IPS-18a (cell line): Measurements from ENCODE around the gene TTC28.

Experiments used
- H3K27ac ChIP-seq: one replicate; pipeline ENCODE4 v1.5.1; 2013; ENCODE audit warnings: low read length
- H3K27me3 ChIP-seq: one replicate; pipeline ENCODE4 v1.6.1; 2013; ENCODE audit warnings: mild to moderate bottlenecking, low read length; ENCODE audit not compliant: control insufficient read depth, insufficient read depth
- H3K36me3 ChIP-seq: one replicate; pipeline ENCODE4 v1.6.1; 2013; ENCODE audit warnings: low read depth, low read length; ENCODE audit not compliant: control insufficient read depth
- H3K4me1 ChIP-seq: one replicate; pipeline ENCODE4 v1.6.1; 2013; ENCODE audit warnings: low read depth, low read length; ENCODE audit not compliant: control insufficient read depth
- H3K4me3 ChIP-seq: one replicate; pipeline ENCODE4 v1.5.1; 2013; ENCODE audit warnings: low read length
- H3K9ac ChIP-seq: one replicate; pipeline ENCODE4 v1.6.1; 2013; ENCODE audit warnings: mild to moderate bottlenecking, low read length, moderate library complexity
- H3K9me3 ChIP-seq: one replicate; pipeline ENCODE4 v1.6.1; 2013; ENCODE audit warnings: low read depth, low read length; ENCODE audit not compliant: control insufficient read depth

TTC28 gene

GRCh38 chr22:28279888-28280287, 399.8 kb downstream of the TTC28 start:
- H3K27ac ChIP-seq, result no peak overlapping the region
- no peaks in the 10 kb centered on the region for H3K27me3 ChIP-seq
- peaks cover 16% of the 10 kb centered on the region for H3K4me1 ChIP-seq
- no peaks in the 10 kb centered on the region for H3K9me3 ChIP-seq
- H3K4me3 ChIP-seq, result no peak overlapping the region
- H3K36me3 ChIP-seq, result no peaks in the 10 kb centered on the region
- no peak overlapping the region for H3K9ac ChIP-seq

GRCh38 chr22:28269277-28269676, 410.4 kb downstream of the TTC28 start:
- H3K9ac ChIP-seq, result no peak overlapping the region
- no peaks in the 10 kb centered on the region for H3K27me3 ChIP-seq
- no peaks in the 10 kb centered on the region for H3K9me3 ChIP-seq
- H3K4me3 ChIP-seq, result no peak overlapping the region
- H3K4me1 ChIP-seq, result peaks cover 14% of the 10 kb centered on the region
- H3K36me3 ChIP-seq, result no peaks in the 10 kb centered on the region
- no peak overlapping the region for H3K27ac ChIP-seq

- Histone ChIP-seq H3K9me3 (no peaks in the 10 kb centered on the region), H3K27ac (no peak overlapping the region), H3K27me3 (no peaks in the 10 kb centered on the region), H3K4me3 (no peak overlapping the region), H3K4me1 (peaks cover 14% of the 10 kb centered on the region), H3K36me3 (no peaks in the 10 kb centered on the region), H3K9ac (no peak overlapping the region)
Measured at GRCh38 chr22:28268850-28269249, 410.8 kb downstream of the TTC28 start.

GRCh38 chr22:28268171-28268570, 411.5 kb downstream of the TTC28 start:
- Histone ChIP-seq H3K27me3 (no peaks in the 10 kb centered on the region), H3K9me3 (no peaks in the 10 kb centered on the region), H3K9ac (no peak overlapping the region)

GRCh38 chr22:28260619-28261018, 419.0 kb downstream of the TTC28 start:
- no peaks in the 10 kb centered on the region for H3K4me1 ChIP-seq

More at GRCh38 chr22:28268171-28268570, 411.5 kb downstream of the TTC28 start:
- Histone ChIP-seq H3K4me3 (no peak overlapping the region), H3K36me3 (no peaks in the 10 kb centered on the region), H3K27ac (no peak overlapping the region), H3K4me1 (peaks cover 14% of the 10 kb centered on the region)

GRCh38 chr22:28259774-28260312, 419.8 kb downstream of the TTC28 start:
- H3K36me3 ChIP-seq, result no peaks in the 10 kb centered on the region
- H3K27me3 ChIP-seq, result no peaks in the 10 kb centered on the region
- no peak overlapping the region for H3K9ac ChIP-seq
- H3K4me1 ChIP-seq, result no peaks in the 10 kb centered on the region
- no peak overlapping the region for H3K27ac ChIP-seq
- H3K9me3 ChIP-seq, result no peaks in the 10 kb centered on the region
- no peak overlapping the region for H3K4me3 ChIP-seq

More at GRCh38 chr22:28260619-28261018, 419.0 kb downstream of the TTC28 start:
- H3K27ac ChIP-seq, result no peak overlapping the region
- no peaks in the 10 kb centered on the region for H3K9me3 ChIP-seq
- no peak overlapping the region for H3K4me3 ChIP-seq
- no peak overlapping the region for H3K9ac ChIP-seq
- H3K36me3 ChIP-seq, result no peaks in the 10 kb centered on the region
- no peaks in the 10 kb centered on the region for H3K27me3 ChIP-seq

GRCh38 chr22:28254396-28254795, 425.2 kb downstream of the TTC28 start:
- no peak overlapping the region for H3K4me3 ChIP-seq

GRCh38 chr22:28252539-28252938, 427.1 kb downstream of the TTC28 start:
- Histone ChIP-seq H3K36me3 (no peaks in the 10 kb centered on the region), H3K9me3 (no peaks in the 10 kb centered on the region), H3K4me3 (no peak overlapping the region), H3K27ac (no peak overlapping the region), H3K4me1 (peaks cover 7% of the 10 kb centered on the region), H3K27me3 (peaks cover 45% of the 10 kb centered on the region), H3K9ac (no peak overlapping the region)

More at GRCh38 chr22:28254396-28254795, 425.2 kb downstream of the TTC28 start:
- Histone ChIP-seq H3K27me3 (peaks cover 27% of the 10 kb centered on the region), H3K4me1 (no peaks in the 10 kb centered on the region), H3K9ac (no peak overlapping the region), H3K36me3 (no peaks in the 10 kb centered on the region), H3K9me3 (no peaks in the 10 kb centered on the region), H3K27ac (no peak overlapping the region)

GRCh38 chr22:28250036-28250695, 429.5 kb downstream of the TTC28 start:
- Histone ChIP-seq H3K27me3 (peaks cover 69% of the 10 kb centered on the region), H3K36me3 (no peaks in the 10 kb centered on the region), H3K27ac (no peak overlapping the region), H3K4me1 (peaks cover 9% of the 10 kb centered on the region), H3K4me3 (no peak overlapping the region), H3K9ac (no peak overlapping the region), H3K9me3 (no peaks in the 10 kb centered on the region)

GRCh38 chr22:28249402-28249801, 430.2 kb downstream of the TTC28 start:
- no peak overlapping the region for H3K9ac ChIP-seq
- H3K27ac ChIP-seq, result no peak overlapping the region
- H3K9me3 ChIP-seq, result no peaks in the 10 kb centered on the region
- H3K36me3 ChIP-seq, result no peaks in the 10 kb centered on the region
- peaks cover 77% of the 10 kb centered on the region for H3K27me3 ChIP-seq
- peaks cover 9% of the 10 kb centered on the region for H3K4me1 ChIP-seq
- no peak overlapping the region for H3K4me3 ChIP-seq

GRCh38 chr22:28247667-28248363, 431.8 kb downstream of the TTC28 start:
- H3K9me3 ChIP-seq, result no peaks in the 10 kb centered on the region
- no peak overlapping the region for H3K4me3 ChIP-seq
- H3K36me3 ChIP-seq, result no peaks in the 10 kb centered on the region
- no peak overlapping the region for H3K27ac ChIP-seq
- peaks cover 80% of the 10 kb centered on the region for H3K27me3 ChIP-seq
- H3K9ac ChIP-seq, result no peak overlapping the region
- peaks cover 9% of the 10 kb centered on the region for H3K4me1 ChIP-seq
